CD4-positive, alpha-beta T cell (primary cell): ENCODE data around the gene NAB1. TPM values are rescaled to one million over a fixed set of nuclear protein-coding genes. Genes with fewer than 3 reads are reported as not detected.

ENCODE experiments used
- ATAC-seq: fragments of 200-7000 bp; cut with Tn5 transposase; one replicate; pipeline ENCODE4 v1.10.0; 2022; ENCODE audit warnings: mild to moderate bottlenecking; ENCODE audit not compliant: poor library complexity
- CTCF ChIA-PET: fragments of 350-600 bp; sonication (Branson Sonifier 250); formaldehyde crosslinking; loops from one replicate; lab custom pipeline; 2021; ENCODE audit warnings: antibody characterized with exemption, inconsistent platforms; lab: Charles Lee
- POLR2A ChIA-PET: fragments of 350-600 bp; sonication (Branson Sonifier 250); formaldehyde crosslinking; loops from one replicate; lab custom pipeline; 2021; ENCODE audit warnings: antibody characterized with exemption, inconsistent platforms; lab: Charles Lee
- DNase-seq, 14 experiments: peaks; one replicate each; pipeline ENCODE4 v3.0.0-alpha.2; 2013 to 2020; ENCODE audit warnings: mixed read lengths in 2 of 14
- H3K27ac ChIP-seq, 2 donors: one replicate each; pipeline versions ENCODE4 v1.5.1 to v1.7.0; 2013; ENCODE audit warnings: low read length in 2 of 2, low read depth in 1 of 2, mild to moderate bottlenecking in 1 of 2
- H3K27me3 ChIP-seq, 2 experiments: 1 replicate in 1 of 2; 2 replicates in 1 of 2; pipeline versions ENCODE4 v1.6.1 to v1.7.0; 2013; ENCODE audit warnings: low read length in 2 of 2, control low read depth in 1 of 2, mild to moderate bottlenecking in 1 of 2, moderate library complexity in 1 of 2; ENCODE audit not compliant: insufficient read depth in 2 of 2, control insufficient read depth in 1 of 2
- H3K36me3 ChIP-seq: one replicate; pipeline ENCODE4 v1.6.1; 2013; ENCODE audit warnings: low read length, control low read depth; ENCODE audit not compliant: insufficient read depth
- H3K4me1 ChIP-seq: one replicate; pipeline ENCODE4 v1.6.1; 2013; ENCODE audit warnings: low read length, control low read depth; ENCODE audit not compliant: insufficient read depth
- H3K4me3 ChIP-seq: one replicate; pipeline ENCODE4 v1.5.1; 2013; ENCODE audit warnings: mild to moderate bottlenecking, low read length, moderate library complexity
- H3K9me3 ChIP-seq, 2 experiments: 1 replicate in 1 of 2; 2 replicates in 1 of 2; pipeline versions ENCODE4 v1.6.1 to v1.7.0; 2013; ENCODE audit warnings: low read length in 2 of 2, mild to moderate bottlenecking in 2 of 2, control low read depth in 1 of 2, moderate library complexity in 1 of 2; ENCODE audit not compliant: control insufficient read depth in 1 of 2, insufficient read depth in 1 of 2
- H3K27ac Mint-ChIP-seq: one replicate; pipeline ENCODE4 v1.8.0; 2020; ENCODE audit warnings: mixed read lengths
- H3K27me3 Mint-ChIP-seq: one replicate; pipeline ENCODE4 v1.8.0; 2021; ENCODE audit warnings: mixed read lengths
- H3K36me3 Mint-ChIP-seq: one replicate; pipeline ENCODE4 v1.8.0; 2021; ENCODE audit warnings: low read depth, mixed read lengths
- H3K4me1 Mint-ChIP-seq: one replicate; pipeline ENCODE4 v1.8.0; 2021; ENCODE audit warnings: low read depth, mixed read lengths
- H3K4me3 Mint-ChIP-seq: one replicate; pipeline ENCODE4 v1.8.0; 2020; ENCODE audit warnings: mild to moderate bottlenecking, mixed read lengths
- H3K9me3 Mint-ChIP-seq: one replicate; pipeline ENCODE4 v1.8.0; 2020; ENCODE audit warnings: mixed read lengths
- intact Hi-C, 2 experiments: fragments of 100-400 bp; cut with DNase I in 1 of 2; cut with micrococcal nuclease in 1 of 2; formaldehyde crosslinking; loops; one replicate each; pipeline versions ENCODE4 v1.15.1 to v1.9.0; 2023 to 2025; cut with DNase I, micrococcal nuclease
- total RNA-seq, 174 experiments: library from RNA in 2 of 174; stranded (reverse) in 2 of 174; gene quantifications; one replicate each; pipeline ENCODE4 v1.2.3 and lab custom pipeline; 2021 to 2026
- TF ChIP-seq, protein P1 (sequence below): fragments of 200-600 bp; IDR thresholded peaks from one replicate; pipeline ENCODE4 v1.8.0; 2022; ENCODE audit warnings: antibody characterized with exemption, mild to moderate bottlenecking

The NAB1 gene
- total RNA-seq, 2 experiments from 2014 or later = 20.0 to 21.1 TPM

DNA sequence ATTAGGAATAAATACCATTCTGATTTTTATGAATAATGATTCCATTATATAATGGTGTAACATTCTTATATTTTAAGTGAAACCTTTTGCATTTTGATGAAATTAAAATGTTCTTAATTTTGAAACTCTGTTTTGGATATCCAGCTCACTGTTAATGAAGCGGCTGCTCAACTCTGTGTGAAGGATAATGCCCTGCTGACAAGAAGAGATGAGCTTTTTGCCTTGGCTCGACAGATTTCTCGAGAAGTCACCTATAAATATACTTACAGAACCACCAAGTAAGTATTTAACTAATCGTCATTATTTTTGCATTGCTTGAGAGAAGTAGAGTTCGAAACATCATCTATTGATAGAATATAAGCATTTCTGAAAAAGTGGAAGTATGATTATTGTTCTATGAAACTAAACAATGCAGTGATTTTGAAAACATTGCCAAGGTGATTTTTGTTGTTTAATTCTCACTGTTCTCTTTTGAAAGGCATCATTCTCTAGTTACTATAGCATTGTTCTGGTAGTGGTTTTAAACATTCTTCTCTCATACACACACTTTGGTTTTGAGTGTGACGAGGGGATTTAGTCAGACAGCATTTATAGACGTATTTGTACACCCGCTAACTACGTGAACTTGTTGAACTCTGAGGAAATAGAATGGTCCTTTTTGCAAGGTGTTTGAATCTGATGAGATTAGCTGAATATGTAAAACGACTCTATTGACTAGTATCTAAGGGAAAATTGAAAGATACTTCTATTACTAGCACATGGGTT, 21.5 kb downstream of the NAB1 start:
- no peaks in the 10 kb centered on the region for H3K27me3 Mint-ChIP-seq
- CTCF ChIA-PET = interaction anchor here (1.1 kb wide), 1 partner anchor 13 kb away, joined by 3 read pairs; no protein-coding TSS in a partner anchor
- H3K4me3 Mint-ChIP-seq = peak overlapping the region; percentile 25
- Histone ChIP-seq H3K27me3 (no peaks in the 10 kb centered on the region), H3K36me3 (peaks cover 12% of the 10 kb centered on the region), H3K9me3 (no peaks in the 10 kb centered on the region), H3K4me1 (peaks cover 11% of the 10 kb centered on the region), H3K27ac (no peak overlapping the region), H3K4me3 (no peak overlapping the region)
- TF ChIP-seq, protein P1, sequence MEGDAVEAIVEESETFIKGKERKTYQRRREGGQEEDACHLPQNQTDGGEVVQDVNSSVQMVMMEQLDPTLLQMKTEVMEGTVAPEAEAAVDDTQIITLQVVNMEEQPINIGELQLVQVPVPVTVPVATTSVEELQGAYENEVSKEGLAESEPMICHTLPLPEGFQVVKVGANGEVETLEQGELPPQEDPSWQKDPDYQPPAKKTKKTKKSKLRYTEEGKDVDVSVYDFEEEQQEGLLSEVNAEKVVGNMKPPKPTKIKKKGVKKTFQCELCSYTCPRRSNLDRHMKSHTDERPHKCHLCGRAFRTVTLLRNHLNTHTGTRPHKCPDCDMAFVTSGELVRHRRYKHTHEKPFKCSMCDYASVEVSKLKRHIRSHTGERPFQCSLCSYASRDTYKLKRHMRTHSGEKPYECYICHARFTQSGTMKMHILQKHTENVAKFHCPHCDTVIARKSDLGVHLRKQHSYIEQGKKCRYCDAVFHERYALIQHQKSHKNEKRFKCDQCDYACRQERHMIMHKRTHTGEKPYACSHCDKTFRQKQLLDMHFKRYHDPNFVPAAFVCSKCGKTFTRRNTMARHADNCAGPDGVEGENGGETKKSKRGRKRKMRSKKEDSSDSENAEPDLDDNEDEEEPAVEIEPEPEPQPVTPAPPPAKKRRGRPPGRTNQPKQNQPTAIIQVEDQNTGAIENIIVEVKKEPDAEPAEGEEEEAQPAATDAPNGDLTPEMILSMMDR = no peak
- H3K4me1 Mint-ChIP-seq = peaks cover 42% of the 10 kb centered on the region
- H3K36me3 Mint-ChIP-seq = peaks cover 63% of the 10 kb centered on the region
- no peaks in the 10 kb centered on the region for H3K9me3 Mint-ChIP-seq
- intact Hi-C loops = no loop called here
- H3K27ac Mint-ChIP-seq = peak overlapping the region; percentile 86
- DNase-seq (peak in 3 of 14 experiments; percentile 29 to 68 (median 56)), ATAC-seq (peak; percentile 75)
- POLR2A ChIA-PET = interaction anchor here (0.6 to 1.1 kb wide), 2 partner anchors 10 to 222 kb away, joined by 3 read pairs; no protein-coding TSS in a partner anchor

DNA sequence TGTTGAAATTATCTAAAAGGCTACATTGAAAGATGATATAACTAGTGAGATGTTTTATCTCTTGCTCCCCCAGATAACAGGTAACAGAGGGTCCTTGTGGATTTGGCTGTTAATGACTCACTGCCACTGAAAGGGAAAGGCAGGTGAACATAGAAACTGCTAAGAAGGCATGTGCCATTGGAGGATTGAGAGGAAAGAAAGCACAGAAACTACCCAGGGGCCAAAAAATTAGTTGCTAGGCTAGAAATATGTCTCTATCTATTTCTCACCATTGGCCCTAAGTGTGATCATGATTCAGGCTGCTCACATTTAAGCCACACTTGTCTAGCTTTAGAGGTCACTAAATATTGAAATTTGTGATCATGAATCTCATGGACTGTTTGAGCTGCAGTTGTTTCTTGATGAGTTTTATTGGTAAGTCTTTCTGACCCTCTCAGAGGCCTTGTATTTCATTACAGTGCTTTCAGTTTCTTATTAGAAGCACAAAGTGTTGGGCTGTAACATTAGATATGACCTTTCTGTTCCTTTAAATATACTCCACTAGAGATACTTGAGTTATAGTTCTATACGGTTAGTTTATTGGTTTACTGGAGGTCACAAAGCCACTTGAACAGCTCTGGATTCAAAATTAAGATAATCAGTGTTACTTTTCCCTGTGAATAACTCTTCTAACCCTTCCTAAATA, 26.2 kb downstream of the NAB1 start:
- peaks cover 73% of the 10 kb centered on the region for H3K4me1 Mint-ChIP-seq
- no peaks in the 10 kb centered on the region for H3K9me3 Mint-ChIP-seq
- H3K9me3 ChIP-seq = no peaks in the 10 kb centered on the region
- peak overlapping the region in 1 of 2 donors; percentile 8 for H3K27ac ChIP-seq
- peaks cover 5% of the 10 kb centered on the region for H3K36me3 ChIP-seq
- ATAC-seq (no peak), DNase-seq (no peak)
- peaks cover 24% of the 10 kb centered on the region for H3K4me1 ChIP-seq
- H3K4me3 ChIP-seq = no peak overlapping the region
- no peaks in the 10 kb centered on the region for H3K27me3 Mint-ChIP-seq
- no peaks in the 10 kb centered on the region for H3K27me3 ChIP-seq
- ChIA-PET CTCF (interaction anchor here (1.7 kb wide), 1 partner anchor 20 kb away, joined by 3 read pairs; no protein-coding TSS in a partner anchor), POLR2A (no interaction called here)
- intact Hi-C loops = no loop called here
- no peak overlapping the region for H3K4me3 Mint-ChIP-seq
- peak overlapping the region; percentile 70 for H3K27ac Mint-ChIP-seq
- TF ChIP-seq, protein P1 = no peak
- peaks cover 53% of the 10 kb centered on the region for H3K36me3 Mint-ChIP-seq

DNA sequence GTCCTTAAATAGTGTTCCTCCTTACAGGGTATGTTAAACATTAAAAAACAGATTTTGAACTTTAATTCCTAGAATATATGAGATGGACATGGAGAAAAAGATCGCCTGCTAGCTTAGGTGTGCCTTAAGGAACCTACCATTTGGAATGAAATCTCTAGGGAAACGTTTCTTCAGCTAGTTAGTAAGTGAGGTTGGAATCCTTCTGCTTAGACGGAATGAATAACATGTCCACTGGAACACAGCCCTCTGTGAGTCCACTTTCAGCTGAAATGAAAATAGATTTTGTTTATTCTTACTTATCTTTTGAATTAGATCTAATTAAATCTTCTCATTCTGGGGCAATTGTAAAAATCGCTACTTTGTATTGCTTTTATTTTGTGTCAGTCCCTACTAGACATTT, 28.4 kb downstream of the NAB1 start:
- DNase-seq (no peak), ATAC-seq (no peak)
- H3K4me3 ChIP-seq = no peak overlapping the region
- Mint-ChIP-seq H3K27ac (peak overlapping the region; percentile 21), H3K9me3 (no peaks in the 10 kb centered on the region), H3K4me1 (peaks cover 69% of the 10 kb centered on the region), H3K36me3 (peaks cover 40% of the 10 kb centered on the region), H3K4me3 (no peak overlapping the region), H3K27me3 (no peaks in the 10 kb centered on the region)
- ChIA-PET CTCF (interaction anchor here (5.5 kb wide), 1 partner anchor 26 kb away, joined by 30 read pairs; no protein-coding TSS in a partner anchor), POLR2A (interaction anchor here (1.4 kb wide), 2 partner anchors 14 to 270 kb away, joined by 3 read pairs; no protein-coding TSS in a partner anchor)
- H3K4me1 ChIP-seq = peaks cover 27% of the 10 kb centered on the region
- H3K9me3 ChIP-seq = no peaks in the 10 kb centered on the region
- H3K27ac ChIP-seq = no peak overlapping the region
- peaks cover 2% of the 10 kb centered on the region for H3K36me3 ChIP-seq
- intact Hi-C loops = no loop called here
- TF ChIP-seq, protein P1 = no peak
- H3K27me3 ChIP-seq = no peaks in the 10 kb centered on the region
